DMS114 treated with DMSO at 0.1 percent for 48 hours (cell line): ENCODE data around the gene BCAN.
"Not testable (repeated sequence)": the region's sequence is repeated elsewhere in the genome, so short reads cannot be mapped to it uniquely, and the experiment has no call there.

Experiments
- DNase-seq: peaks from one replicate; lab custom pipeline; 2025; ENCODE audit not compliant: unreplicated experiment; lab: John Stamatoyannopoulos, UW

Gene BCAN

DNA sequence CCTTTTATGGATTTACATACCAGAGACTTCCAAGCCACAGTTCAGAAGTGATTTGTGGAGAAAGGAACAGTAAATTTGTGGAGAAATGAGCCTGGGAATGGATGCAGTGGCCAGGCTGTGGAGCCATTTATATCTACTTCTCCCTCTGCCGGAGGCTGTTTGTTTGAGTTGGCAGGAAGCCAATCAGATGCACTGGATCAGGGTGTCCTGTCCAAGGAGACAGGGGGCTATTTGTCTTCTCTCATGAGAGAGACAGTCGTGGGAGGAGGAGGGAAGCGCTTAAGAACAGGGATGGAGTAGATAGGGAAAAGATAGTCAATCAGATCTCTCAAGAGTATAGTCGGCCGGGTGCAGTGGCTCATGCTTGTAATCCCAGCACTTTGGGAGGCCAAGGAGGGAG is 25.5 kb upstream of the BCAN start:
- DNase-seq: no peak

DNA sequence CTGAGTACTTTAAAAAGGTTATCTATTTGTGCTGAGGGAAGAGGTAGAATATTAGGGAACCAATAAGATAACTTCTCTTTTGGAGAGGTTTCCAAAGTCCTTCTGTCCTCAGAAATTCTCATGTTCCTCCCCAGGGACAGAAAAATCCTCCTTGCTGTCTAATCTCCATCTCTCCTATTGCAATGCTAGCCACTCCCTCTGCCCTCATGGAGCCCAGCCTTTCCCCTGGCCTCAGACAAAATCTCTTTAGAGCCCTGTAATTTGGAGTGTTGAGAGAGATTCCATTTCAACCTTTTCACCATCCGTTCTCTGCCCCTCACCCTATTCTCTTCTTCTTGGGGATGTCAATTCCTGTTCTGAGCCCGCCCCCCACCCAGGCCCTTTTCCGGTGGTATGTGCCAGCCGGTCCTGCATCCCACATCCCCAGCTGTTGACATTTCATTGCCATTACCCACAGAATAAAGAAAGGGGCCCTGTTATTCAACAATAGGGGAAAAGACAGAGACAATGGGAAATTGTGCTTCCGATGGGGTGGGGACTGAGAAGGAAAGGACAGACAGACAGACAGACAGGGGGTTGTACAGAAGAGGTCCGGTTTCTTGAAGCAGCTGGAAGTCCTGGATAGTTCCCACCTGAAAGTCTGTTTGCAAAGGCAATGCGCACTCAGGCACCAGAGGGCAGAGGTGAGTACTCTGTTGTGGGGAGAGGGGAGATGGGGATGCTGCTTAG is 22.9 kb upstream of the BCAN start, which contains the start of gene HAPLN2:
Gene HAPLN2 (plus strand): TSS at position 563 of the 729 bp plus-strand sequence. CDS start 4,076 bp downstream, outside the sequence.
- no peak for DNase-seq

DNA sequence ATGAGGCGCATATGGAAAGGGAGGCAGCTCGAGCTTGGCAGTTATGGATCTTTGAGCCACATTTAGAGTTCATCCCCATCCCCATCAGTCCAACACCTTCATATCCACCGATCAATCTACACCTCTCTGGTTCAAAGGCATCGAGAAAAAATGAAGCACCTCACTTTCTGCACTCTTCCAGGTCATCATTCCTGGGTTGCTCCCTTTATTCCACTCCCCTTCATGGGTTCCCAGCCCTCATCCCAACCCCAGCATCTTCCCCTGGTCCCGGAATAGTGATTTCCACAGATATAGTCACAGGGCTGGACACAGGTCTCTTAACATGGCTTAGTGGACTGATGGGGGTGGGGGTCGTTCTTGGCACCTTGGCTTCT is 22.3 kb upstream of the BCAN start:
- no peak for DNase-seq

DNA sequence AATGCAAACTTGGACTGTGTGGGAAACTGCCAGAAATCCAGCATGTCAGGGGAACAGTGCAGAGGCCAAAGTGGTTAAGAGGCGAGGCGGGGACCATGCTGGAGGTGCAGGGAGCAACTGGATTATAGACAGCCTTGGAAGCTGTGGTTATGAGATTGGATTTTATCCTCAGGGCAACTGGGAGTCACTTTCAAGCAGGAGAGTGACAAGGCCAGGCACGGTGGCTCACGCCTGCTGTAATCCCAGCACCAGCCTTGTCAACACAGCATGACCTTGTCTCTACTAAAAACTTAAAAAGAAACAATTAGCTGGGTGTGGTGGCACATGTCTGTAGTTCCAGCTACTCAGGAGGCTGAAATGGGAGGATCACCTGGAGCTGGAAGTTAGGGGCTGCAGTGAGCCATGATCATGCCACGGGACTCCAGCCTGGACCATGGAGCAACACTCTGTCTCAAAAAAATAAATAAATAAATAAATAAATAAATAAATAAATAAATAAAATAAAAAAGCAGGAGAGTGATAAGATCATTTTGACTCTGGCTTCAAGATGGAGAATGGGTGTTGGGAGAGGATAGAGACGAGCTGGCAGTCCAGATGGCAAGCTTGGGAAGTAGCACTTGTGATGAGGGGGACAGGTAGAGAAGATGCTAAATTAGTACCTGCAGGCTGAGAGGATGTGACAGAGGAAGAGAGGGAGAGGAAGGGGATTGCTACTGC is 19.2 kb upstream of the BCAN start:
- DNase-seq: no peak

DNA sequence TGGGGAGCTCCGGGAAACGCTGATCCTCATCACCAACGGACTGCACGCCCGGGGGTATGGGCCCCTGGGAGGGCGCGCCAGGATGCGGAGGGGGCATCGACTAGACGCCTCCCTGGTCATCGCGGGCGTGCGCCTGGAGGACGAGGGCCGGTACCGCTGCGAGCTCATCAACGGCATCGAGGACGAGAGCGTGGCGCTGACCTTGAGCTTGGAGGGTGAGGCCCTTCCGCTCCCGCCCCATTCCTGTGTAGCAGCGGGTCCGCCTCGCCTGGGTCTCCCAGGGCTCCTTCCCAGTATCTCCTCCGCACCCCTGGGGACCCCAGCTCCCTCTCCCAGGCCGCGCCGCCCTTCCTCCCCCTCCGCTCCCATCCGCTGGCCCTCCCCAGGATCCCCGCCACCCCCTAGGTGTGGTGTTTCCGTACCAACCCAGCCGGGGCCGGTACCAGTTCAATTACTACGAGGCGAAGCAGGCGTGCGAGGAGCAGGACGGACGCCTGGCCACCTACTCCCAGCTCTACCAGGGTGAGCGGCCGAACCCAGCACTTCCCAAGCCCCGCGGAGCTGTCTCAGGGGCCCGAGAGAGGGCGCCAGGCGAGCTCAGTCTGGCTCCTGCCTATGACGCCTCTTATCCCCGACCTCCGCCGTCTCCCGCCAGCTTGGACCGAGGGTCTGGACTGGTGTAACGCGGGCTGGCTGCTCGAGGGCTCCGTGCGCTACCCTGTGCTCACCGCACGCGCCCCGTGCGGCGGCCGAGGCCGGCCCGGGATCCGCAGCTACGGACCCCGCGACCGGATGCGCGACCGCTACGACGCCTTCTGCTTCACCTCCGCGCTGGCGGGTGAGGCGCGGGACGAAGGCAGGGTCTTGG is 17.7 kb upstream of the BCAN start:
- peak; percentile 69 for DNase-seq

DNA sequence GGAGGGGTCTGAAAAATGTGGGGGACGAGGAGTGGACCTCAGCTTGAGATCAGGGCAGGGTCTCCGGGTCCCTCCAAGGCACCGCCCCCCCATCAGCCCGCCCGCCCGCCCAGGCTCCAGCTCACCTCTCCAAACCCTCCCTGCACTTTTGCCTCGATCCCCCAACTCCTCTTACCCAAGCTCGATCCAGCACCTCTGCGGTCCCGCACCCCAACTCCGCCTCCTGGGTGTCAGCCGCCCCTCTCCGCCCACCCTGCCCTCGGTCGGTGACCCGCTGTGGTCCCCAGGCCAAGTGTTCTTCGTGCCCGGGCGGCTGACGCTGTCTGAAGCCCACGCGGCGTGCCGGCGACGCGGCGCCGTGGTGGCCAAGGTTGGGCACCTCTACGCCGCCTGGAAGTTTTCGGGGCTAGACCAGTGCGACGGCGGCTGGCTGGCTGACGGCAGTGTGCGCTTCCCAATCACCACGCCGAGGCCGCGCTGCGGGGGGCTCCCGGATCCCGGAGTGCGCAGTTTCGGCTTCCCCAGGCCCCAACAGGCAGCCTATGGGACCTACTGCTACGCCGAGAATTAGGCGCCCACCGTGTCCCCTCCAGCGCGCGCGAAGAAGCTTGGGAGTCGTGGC is 17.0 kb upstream of the BCAN start:
- DNase-seq: no peak

DNA sequence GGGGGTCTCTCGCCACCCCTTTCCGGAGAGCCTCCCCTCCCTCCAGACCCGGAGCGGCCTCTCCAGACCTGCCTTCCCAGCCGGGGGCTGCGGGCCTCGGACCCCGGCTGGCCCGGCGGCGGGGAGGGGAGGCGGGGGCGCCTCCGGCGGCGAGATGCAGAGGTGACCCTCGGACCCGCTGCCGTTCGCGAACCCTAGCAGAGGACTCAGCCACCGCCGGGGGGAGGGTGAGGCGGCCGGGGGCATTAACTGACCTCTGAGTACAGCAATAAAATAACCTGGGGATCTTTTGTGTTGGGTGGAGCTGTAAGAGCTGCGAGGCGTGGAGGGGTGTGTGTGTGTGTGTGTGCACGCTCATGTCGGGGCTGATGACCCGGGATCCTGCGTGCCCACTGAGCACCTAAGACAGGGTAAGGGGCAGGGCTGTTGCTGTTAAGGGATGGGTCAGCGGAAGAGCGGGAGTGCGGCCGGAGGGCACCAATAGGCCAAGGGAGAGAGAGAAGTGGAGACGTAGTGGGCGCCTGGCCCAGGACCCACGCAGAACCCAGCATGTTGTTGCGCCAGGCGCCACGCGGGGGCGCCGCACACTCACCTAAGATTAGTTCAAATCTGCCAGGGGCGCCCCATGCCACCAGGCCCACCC is 16.4 kb upstream of the BCAN start:
- DNase-seq: peak; percentile 47

DNA sequence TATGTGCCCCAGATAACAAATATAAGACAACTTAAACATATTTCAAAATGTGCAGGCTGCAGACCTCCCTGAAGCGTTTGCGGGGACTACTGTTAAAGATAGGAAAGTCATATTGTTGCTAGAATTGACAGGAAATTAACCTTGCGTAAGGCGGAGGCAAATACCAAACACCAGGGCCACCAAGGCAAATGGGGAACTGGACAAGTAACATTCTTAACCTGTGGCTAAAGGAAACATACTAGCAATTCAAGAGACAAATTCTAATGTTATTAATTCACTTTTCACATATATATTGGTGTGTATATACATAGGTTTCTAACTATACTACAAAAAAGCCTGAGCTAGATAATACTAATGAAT is 15.9 kb upstream of the BCAN start:
- no peak for DNase-seq

DNA sequence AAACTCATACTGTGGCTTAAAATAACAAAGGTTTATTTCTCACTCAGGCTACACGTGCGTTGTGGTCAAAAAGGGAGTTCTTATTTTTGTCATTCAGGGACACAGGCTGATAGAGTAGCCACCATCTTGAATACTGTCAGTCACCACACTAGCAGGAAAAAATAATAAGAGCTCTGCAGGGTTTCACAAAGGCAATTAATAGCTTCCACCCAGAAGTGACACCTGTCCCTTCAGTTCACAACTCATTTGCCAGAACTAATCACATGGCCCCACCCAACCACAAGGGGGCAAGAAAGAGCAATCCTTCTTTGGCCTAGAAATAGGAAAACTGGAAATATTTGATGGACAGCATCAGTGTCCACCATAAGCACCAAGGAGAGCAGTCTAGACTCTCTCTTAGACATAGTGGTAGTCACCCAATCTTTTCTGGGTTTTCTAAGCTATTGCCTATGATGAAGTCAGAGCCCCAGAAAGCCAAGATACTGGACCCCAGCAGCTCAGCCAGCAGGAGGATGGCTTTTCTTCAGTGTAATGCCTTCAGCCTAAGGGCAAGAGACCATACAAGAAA is 14.5 kb upstream of the BCAN start:
- no peak for DNase-seq

DNA sequence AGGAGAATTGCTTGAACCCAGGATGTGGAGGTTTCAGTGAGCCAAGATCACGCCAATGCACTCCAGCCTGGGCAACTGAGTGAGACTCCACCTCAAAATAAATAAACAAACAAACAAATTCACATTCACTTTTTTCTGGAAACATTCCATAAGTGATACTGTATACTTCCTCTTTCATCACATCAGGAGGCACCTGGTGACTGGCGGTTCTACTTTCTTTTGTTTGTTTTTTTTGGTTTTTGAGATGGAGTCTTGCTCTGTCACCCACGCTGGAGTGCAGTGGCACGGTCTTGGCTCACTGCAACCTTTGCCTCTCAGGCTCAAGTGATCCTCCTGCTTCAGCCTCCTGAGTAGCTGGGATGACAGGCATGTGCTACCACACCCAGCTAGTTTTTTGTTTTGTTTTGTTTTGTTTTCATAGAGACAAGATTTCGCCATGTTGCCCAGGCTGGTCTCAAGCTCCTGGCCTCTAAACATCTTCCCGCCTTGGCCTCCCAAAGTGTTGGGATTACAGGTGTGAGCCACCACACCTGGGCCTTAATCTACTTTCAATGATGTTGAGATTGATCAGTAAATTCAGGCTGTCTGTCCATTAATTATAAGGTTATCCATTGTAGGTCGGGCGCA is 12.0 kb upstream of the BCAN start:
- no peak for DNase-seq

DNA sequence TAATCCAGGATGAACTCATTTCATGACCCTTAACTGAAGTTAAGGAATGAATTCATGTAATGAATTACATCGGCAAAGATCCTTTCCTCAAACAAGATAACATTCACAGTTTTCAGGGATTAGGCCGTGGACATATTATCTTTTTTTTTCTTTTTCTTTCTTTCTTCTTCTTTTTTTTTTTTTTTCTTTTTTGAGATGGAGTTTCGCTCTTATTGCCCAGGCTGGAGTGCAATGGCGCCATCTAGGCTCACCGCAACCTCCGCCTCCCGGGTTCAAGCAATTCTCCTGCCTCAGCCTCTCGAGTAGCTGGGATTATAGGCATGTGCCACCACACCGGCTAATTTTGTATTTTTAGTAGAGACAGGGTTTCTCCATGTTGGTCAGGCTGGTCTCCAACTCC is 10.8 kb upstream of the BCAN start:
- not testable (repeated sequence) for DNase-seq

DNA sequence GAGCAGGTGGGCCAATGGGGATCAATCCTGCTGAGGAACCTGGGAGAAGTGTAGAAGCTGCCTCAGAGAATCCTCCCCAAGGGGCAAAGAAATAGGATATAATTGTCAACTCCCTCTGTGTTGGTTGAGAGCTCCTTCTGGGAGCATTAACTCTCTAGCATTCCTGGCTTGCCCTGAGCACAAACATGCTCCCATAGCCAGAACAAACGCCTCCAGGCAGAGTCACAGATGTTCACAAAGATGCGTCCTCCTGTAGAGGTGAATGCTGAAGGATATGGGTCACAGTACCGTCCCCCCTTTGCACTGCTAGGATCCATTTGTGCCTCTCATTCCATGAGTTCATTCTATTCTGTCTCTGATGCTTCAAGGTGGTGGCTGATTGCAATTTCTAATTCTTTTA is 9.6 kb upstream of the BCAN start:
- no peak for DNase-seq

DNA sequence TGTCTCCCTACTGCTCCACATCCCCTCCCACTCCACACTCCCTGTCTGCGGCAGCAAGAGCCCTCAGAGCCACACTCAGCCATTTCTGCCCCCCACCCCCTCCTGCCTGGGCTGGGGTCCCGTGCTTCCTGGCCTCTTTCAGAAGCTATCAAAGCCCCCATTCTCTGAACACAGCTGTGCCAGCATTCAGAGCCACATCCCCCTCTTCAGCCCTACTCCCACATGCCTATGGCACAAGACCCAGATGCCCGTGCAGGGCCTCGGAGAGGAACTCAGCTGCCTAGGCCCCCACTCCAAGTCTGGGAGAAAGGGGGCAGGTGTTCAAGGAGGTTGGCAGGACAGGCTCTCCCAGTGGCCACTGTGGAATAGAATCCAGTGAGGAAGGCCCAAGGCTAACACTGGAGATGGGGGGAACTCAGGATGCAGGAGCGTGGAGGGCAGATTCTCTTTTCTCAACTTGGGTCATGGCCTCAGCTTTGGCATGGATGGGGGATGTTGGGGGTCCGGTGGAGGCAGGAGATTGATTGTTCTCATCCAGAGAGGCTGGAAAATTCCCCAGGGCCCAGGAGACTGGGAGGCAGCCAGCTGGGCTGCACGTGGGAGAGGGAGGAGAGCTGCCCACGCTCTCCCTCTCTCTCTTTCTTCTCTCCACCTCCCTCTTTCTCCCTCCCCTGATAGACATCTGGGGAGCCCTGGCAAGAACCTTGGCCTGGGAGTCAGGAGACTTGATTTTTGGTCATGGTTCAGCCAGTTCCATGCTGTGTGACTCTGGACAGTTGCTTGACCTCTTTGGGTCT is 3.5 kb upstream of the BCAN start:
- DNase-seq: no peak

DNA sequence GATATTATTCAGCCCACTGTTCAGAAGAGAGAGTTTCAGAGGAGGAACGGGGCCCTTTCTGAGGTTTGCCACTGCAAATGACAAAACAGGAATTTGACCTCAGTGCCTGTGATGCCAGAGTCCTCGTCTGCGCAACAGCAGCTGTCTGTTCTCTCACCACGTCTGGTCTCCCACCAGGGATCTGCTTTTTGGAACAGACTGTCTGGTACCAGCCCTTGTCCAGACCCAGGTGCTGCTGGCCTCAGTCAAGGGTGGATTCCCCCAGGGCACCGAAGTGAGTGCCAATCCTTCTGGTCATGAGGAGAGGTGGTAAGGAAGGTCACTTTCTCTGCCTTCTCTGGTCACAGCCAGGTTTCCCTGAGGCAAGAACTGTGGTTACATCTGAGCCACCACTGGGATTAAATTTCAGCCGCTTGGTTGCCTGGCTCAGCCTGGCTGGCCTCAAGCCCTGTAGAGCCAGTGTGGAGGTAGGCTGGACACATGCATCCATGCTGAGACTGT is 2.3 kb upstream of the BCAN start:
- DNase-seq: no peak

DNA sequence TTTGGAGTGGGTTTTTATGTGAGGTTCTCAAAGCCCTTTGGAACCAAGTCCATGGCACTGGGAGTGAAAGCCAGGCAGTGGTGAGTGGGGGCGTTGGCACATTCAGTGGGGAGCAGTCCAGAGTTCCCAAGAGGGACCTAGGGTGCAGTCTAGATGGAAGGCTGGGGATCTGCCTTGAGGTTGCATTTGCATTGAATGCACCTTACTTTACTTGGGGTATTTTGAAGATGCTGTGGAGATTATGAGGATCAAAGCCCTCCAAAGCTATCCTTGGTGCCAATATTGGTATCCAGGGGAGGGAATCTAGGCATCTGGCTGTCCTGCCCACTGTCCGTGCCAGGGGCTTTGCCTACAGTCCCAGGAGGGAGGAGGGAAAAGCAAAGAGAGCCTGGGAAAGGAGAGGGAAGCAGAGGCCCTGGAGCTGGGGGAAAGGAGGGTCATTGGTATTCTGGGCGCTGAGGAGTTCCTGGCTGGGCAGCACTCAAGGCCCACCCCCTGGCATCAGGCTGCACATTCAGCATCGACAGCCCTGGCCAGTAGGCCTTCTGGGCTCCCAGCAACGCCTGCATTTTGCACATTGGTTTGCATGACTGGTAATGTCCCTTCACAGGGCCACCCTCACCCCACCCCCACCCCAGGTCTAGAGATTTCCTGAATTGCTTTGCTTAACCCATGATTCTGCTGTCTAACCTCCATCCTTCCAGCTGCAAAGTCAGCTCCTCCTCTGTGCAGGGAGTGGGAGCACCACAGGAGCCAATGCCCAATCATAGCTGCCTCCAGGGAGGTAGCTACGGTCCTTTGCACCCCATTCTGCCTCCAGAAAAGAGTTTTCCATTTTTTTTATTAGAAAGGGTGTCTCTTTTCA is 843 bp upstream of the BCAN start:
- no peak for DNase-seq

DNA sequence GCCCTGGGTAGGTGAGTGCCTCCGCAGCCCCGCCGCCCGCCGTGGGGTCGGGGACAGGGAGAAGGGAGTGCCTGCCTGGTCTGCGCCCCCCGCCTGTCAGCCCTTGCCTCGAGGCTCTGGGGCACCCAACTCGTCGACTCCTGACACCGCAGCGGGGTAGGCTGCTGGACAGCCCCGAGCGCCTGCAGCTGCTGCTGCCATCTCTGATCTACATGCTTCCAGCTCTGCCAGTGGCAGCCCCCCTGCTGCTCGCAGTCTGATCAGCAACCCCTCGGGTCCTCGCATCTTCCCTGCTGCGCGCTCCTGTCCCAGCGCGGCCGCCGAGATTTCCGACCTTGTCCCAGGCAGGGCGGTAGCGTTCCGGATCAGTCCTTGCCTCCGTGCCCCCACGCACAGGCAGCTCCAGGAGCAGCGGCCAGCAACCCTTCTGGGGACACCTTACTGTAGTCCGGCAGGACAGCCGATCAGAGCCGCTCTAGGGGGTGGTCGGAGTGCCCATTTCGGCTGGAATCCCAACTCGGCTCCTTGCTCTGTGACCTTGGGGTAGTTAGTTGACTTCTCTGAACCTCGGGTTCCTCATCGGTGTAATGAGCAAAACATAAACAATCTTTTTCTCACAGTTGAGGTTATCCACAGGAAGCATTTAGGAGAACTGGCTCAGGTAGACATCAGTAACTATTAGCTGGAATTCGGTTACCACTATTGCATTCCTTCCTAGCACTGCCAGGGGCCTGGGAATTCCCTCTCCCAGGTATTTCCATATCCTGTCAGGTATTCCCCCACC is 540 bp downstream of the BCAN start:
- DNase-seq: no peak

DNA sequence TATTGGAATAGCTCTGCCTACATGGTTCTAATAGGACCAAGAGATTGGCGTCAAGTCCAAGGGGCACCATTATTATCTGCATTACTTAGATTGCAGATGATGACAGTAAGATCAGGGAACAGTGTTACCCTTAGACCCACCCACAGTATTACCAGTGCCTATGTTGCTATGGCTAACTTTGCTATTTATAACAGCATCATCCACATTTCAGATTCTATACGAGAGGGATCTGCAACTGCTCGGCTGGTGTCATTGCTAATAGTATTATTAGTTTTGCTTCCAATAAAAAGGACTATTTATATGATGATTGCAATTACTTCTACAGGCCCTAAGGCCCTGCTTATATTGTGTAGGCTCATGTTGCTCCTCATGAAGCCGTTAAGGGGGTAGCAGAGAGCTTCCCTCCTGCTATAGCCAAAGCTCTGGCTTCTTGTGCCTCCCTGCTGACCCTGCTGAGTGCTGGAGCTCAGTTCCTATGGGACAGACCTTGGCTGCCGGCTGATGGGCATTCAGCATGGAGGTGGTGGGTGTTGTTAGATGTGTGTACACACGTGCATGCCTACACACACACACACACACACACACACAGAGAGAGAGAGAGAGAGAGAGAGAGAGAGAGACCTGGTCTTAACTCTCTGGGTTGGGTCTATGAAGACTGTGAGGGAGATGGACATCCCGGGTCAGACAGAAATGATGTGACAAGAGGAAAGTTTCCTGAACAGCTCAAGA is 1.3 kb downstream of the BCAN start:
- DNase-seq: no peak
